ENCODE measurements around the gene DENND6A. TPM values are rescaled to one million over a fixed set of nuclear protein-coding genes. Genes with fewer than 3 reads are reported as not detected.

DENND6A gene
- total and polyA plus RNA-seq, 2 donors (not counting 1 experiment from before 2014, with no cell fraction given), result 11.4 to 13.4 TPM

GRCh38 chr3:57727106-57727505, 34.2 kb upstream of the DENND6A start:
- Histone ChIP-seq H4K20me1 (ENCODE audit: control insufficient read depth, extremely low read depth, insufficient read depth, low read length) (no peaks in the 10 kb centered on the region), H3K36me3 (ENCODE audit: control insufficient read depth, insufficient read depth, low read length) (no peaks in the 10 kb centered on the region), H3K4me3 (replicated peaks in 1 of 4; ENCODE audit: control extremely low read depth in 1 of 4, insufficient read depth in 1 of 4, low read depth in 3 of 4, low read length in 4 of 4) (no peak overlapping the region), H3K9me3 (ENCODE audit: control insufficient read depth, insufficient read depth, low read depth, low read length) (no peaks in the 10 kb centered on the region), H2AFZ (ENCODE audit: low read length) (no peak overlapping the region), H3K27me3 (ENCODE audit: control insufficient read depth, insufficient read depth, low read length) (no peaks in the 10 kb centered on the region), H3K4me2 (ENCODE audit: extremely low read depth, insufficient read depth, low read length) (no peak overlapping the region), H3K4me1 (ENCODE audit: control insufficient read depth, extremely low read depth, insufficient read depth, low read length) (no peaks in the 10 kb centered on the region), H3K9ac (ENCODE audit: insufficient read depth, low read length) (no peak overlapping the region), H3K79me2 (ENCODE audit: control insufficient read depth, insufficient read depth, low read length) (no peaks in the 10 kb centered on the region), H3K27ac (ENCODE audit: insufficient read depth, low read length) (no peak overlapping the region)
- no peak for DNase-seq (ENCODE audit: low read depth in 2 of 2)
- TF ChIP-seq EZH2 (IDR thresholded peaks at IDR 0.05; ENCODE audit: low read length, missing control alignments) (no peak), CTCF (conservative IDR thresholded peaks at IDR 0.05 in 1 of 2, IDR thresholded peaks at IDR 0.05 in 1 of 2; ENCODE audit: low read depth in 1 of 2, low read length in 2 of 2) (no peak)

GRCh38 chr3:57726397-57726796, 33.5 kb upstream of the DENND6A start:
- no peak overlapping the region for H3K9ac ChIP-seq (ENCODE audit: insufficient read depth, low read length)
- no peaks in the 10 kb centered on the region for H4K20me1 ChIP-seq (ENCODE audit: control insufficient read depth, extremely low read depth, insufficient read depth, low read length)
- DNase-seq (ENCODE audit: low read depth in 2 of 2), result no peak
- H3K36me3 ChIP-seq (ENCODE audit: control insufficient read depth, insufficient read depth, low read length), result no peaks in the 10 kb centered on the region
- H3K27me3 ChIP-seq (ENCODE audit: control insufficient read depth, insufficient read depth, low read length), result no peaks in the 10 kb centered on the region
- no peak for TF ChIP-seq CTCF (conservative IDR thresholded peaks at IDR 0.05 in 1 of 2, IDR thresholded peaks at IDR 0.05 in 1 of 2; ENCODE audit: low read depth in 1 of 2, low read length in 2 of 2)
- TF ChIP-seq EZH2 (IDR thresholded peaks at IDR 0.05; ENCODE audit: low read length, missing control alignments), result no peak
- no peak overlapping the region for H3K27ac ChIP-seq (ENCODE audit: insufficient read depth, low read length)
- H3K4me1 ChIP-seq (ENCODE audit: control insufficient read depth, extremely low read depth, insufficient read depth, low read length), result no peaks in the 10 kb centered on the region
- H2AFZ ChIP-seq (ENCODE audit: low read length), result no peak overlapping the region
- H3K4me3 ChIP-seq (replicated peaks in 1 of 4; ENCODE audit: control extremely low read depth in 1 of 4, insufficient read depth in 1 of 4, low read depth in 3 of 4, low read length in 4 of 4), result no peak overlapping the region
- no peak overlapping the region for H3K4me2 ChIP-seq (ENCODE audit: extremely low read depth, insufficient read depth, low read length)
- no peaks in the 10 kb centered on the region for H3K9me3 ChIP-seq (ENCODE audit: control insufficient read depth, insufficient read depth, low read depth, low read length)
- no peaks in the 10 kb centered on the region for H3K79me2 ChIP-seq (ENCODE audit: control insufficient read depth, insufficient read depth, low read length)

- Histone ChIP-seq H3K27ac (ENCODE audit: insufficient read depth, low read length) (no peak overlapping the region), H3K4me2 (ENCODE audit: extremely low read depth, insufficient read depth, low read length) (no peak overlapping the region), H3K4me1 (ENCODE audit: control insufficient read depth, extremely low read depth, insufficient read depth, low read length) (no peaks in the 10 kb centered on the region), H3K4me3 (replicated peaks in 1 of 4; ENCODE audit: control extremely low read depth in 1 of 4, insufficient read depth in 1 of 4, low read depth in 3 of 4, low read length in 4 of 4) (no peak overlapping the region), H3K36me3 (ENCODE audit: control insufficient read depth, insufficient read depth, low read length) (no peaks in the 10 kb centered on the region), H3K9ac (ENCODE audit: insufficient read depth, low read length) (no peak overlapping the region), H3K27me3 (ENCODE audit: control insufficient read depth, insufficient read depth, low read length) (no peaks in the 10 kb centered on the region), H2AFZ (ENCODE audit: low read length) (no peak overlapping the region), H3K9me3 (ENCODE audit: control insufficient read depth, insufficient read depth, low read depth, low read length) (no peaks in the 10 kb centered on the region), H4K20me1 (ENCODE audit: control insufficient read depth, extremely low read depth, insufficient read depth, low read length) (no peaks in the 10 kb centered on the region), H3K79me2 (ENCODE audit: control insufficient read depth, insufficient read depth, low read length) (no peaks in the 10 kb centered on the region)
- TF ChIP-seq CTCF (conservative IDR thresholded peaks at IDR 0.05 in 1 of 2, IDR thresholded peaks at IDR 0.05 in 1 of 2; ENCODE audit: low read depth in 1 of 2, low read length in 2 of 2) (no peak), EZH2 (IDR thresholded peaks at IDR 0.05; ENCODE audit: low read length, missing control alignments) (no peak)
- DNase-seq (ENCODE audit: low read depth in 2 of 2), result no peak
Measured at GRCh38 chr3:57718118-57718517, 25.2 kb upstream of the DENND6A start.

Measured in fibroblast of lung (primary cell).